ENCODE results near the gene SNX27.

The SNX27 gene

DNA sequence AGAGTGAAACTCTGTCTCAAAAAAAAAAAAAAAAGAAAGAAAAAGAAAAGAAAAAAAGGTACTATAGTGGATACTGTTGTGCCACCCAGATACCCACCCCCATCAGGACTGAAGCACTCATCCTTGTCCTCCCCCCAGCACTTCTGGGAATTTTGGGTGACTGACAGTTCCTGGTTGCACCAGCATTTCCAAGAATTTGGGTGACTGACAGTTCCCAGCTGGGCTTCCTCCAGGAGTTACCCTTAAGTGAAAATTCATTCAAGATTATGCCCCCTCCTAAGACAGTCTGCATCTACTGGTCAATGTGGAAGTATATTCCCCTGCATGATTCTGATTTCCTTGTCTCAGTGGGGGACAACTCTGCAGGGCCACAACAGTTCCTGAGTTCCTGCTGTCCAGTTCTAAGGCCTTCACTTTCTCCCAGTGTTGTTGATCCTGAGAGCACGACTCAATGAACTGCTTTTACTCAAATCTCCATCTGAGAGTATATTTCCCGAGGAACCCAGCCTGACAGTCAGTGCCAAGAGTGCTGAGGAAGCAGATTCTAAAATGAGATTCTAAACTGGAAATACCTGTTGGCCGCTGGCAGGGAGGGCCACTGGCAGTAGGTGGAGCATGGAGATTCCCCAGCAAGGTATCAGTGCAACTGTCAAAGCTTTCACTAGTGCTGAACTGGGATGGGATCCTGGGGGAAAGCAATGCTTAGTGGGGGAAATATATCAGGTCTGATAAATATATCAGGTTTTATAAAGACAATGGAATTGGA, 127.9 kb downstream of the SNX27 start:
- FAIRE-seq (no peak), DNase-seq (ENCODE audit: insufficient read length, low spot score) (no peak)
- no peak for TF ChIP-seq TAF1 (IDR thresholded peaks at IDR 0.05; ENCODE audit: low read depth, low read length)
- TF ChIP-seq POLR2AphosphoS5 (IDR thresholded peaks at IDR 0.05; ENCODE audit: low read depth, low read length), result no peak
- TF ChIP-seq POLR2A (IDR thresholded peaks at IDR 0.05; ENCODE audit: low read depth, low read length), result no peak
- TF ChIP-seq SPI1 (IDR thresholded peaks at IDR 0.05; ENCODE audit: low read depth, low read length), result no peak

DNA sequence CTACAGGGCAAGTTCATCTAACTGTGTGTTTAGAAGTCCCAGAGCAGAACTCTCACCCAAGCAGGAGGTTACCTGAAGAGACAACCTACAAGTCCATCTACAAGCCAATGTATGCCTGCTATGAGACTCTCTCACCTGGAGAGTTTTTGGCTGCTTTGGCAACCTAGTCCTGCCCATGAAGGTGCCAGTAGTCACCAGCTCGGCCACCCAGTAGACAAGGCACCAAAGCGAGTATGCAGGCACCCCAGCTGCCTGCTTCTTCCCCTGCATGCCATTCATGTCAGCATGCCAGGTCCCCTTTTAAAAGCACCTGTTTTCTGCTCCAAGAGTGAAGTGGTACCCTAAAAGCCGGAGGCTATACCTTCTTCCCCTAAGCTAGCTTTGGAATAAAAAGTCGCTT, 129.7 kb downstream of the SNX27 start:
- FAIRE-seq (no peak), DNase-seq (ENCODE audit: insufficient read length, low spot score) (no peak)
- TF ChIP-seq SPI1 (IDR thresholded peaks at IDR 0.05; ENCODE audit: low read depth, low read length), result no peak
- TF ChIP-seq POLR2A (IDR thresholded peaks at IDR 0.05; ENCODE audit: low read depth, low read length), result no peak
- no peak for TF ChIP-seq POU2F2 (IDR thresholded peaks at IDR 0.05; ENCODE audit: low read depth, low read length)
- no peak for TF ChIP-seq POLR2AphosphoS5 (IDR thresholded peaks at IDR 0.05; ENCODE audit: low read depth, low read length)
- TF ChIP-seq PAX5 (IDR thresholded peaks at IDR 0.05; ENCODE audit: insufficient read depth, low read length, severe bottlenecking), result no peak
- TF ChIP-seq TAF1 (IDR thresholded peaks at IDR 0.05; ENCODE audit: low read depth, low read length), result no peak
